ENCODE data around the gene SNRPA. TPM values are rescaled to one million over a fixed set of nuclear protein-coding genes. Genes with fewer than 3 reads are reported as not detected.

The SNRPA gene
- total and polyA plus RNA-seq, 2 of the 8 experiments (the other 6 are each of a cell fraction or from before 2014, with no cell fraction given): 201 to 202 TPM

- TF ChIP-seq SP4 (IDR thresholded peaks at IDR 0.05; ENCODE audit: low read length) (no peak), CREB1 (IDR thresholded peaks at IDR 0.05) (no peak), JUND (IDR thresholded peaks at IDR 0.05; ENCODE audit: low read length) (no peak), SIRT6 (IDR thresholded peaks at IDR 0.05; ENCODE audit: low read length) (no peak)
Measured at GRCh38 chr19:40717880-40718773, 32.9 kb upstream of the SNRPA start (continued).

Data from H1 (cell line).